HG02981 (cell line): ENCODE data around the gene TTC21B.

Experiments
- ATAC-seq: cut with Tn5 transposase; IDR thresholded peaks from one replicate; pipeline ENCODE4 v1.9.1; 2021; ENCODE audit warnings: mild to moderate bottlenecking, moderate library complexity; ENCODE audit not compliant: unreplicated experiment

Gene TTC21B

GRCh38 chr2:165927353-165927752 is 26.2 kb downstream of the TTC21B start:
- ATAC-seq, result no peak

GRCh38 chr2:165924946-165925345 is 28.6 kb downstream of the TTC21B start:
- no peak for ATAC-seq

- ATAC-seq, result no peak
These were observed 32.8 kb downstream of the TTC21B start for GRCh38 chr2:165920748-165921147.

GRCh38 chr2:165913636-165914035 is 39.9 kb downstream of the TTC21B start:
- ATAC-seq, result no peak

- ATAC-seq, result no peak
These were observed 41.6 kb downstream of the TTC21B start for GRCh38 chr2:165911981-165912380.

GRCh38 chr2:165911231-165911630 is 42.3 kb downstream of the TTC21B start:
- no peak for ATAC-seq

- ATAC-seq, result no peak
These were observed 44.1 kb downstream of the TTC21B start for GRCh38 chr2:165909466-165909865.

- no peak for ATAC-seq
These were observed 47.7 kb downstream of the TTC21B start for GRCh38 chr2:165905854-165906253.

GRCh38 chr2:165905269-165905668 is 48.3 kb downstream of the TTC21B start:
- no peak for ATAC-seq

- ATAC-seq, result no peak
These were observed 49.1 kb downstream of the TTC21B start for GRCh38 chr2:165904432-165904831.

- no peak for ATAC-seq
These were observed 50.2 kb downstream of the TTC21B start for GRCh38 chr2:165903406-165903805.

- ATAC-seq, result no peak
These were observed 50.6 kb downstream of the TTC21B start for GRCh38 chr2:165902934-165903333.

- ATAC-seq, result no peak
These were observed 51.8 kb downstream of the TTC21B start for GRCh38 chr2:165901620-165902298.

GRCh38 chr2:165899311-165899710 is 54.3 kb downstream of the TTC21B start:
- ATAC-seq, result no peak

GRCh38 chr2:165898381-165898780 is 55.2 kb downstream of the TTC21B start:
- no peak for ATAC-seq

GRCh38 chr2:165897726-165898125 is 55.9 kb downstream of the TTC21B start:
- ATAC-seq, result peak; percentile 55

- no peak for ATAC-seq
These were observed 56.5 kb downstream of the TTC21B start for GRCh38 chr2:165897074-165897473.

GRCh38 chr2:165895974-165896373 is 57.6 kb downstream of the TTC21B start:
- peak; percentile 77 for ATAC-seq

GRCh38 chr2:165893556-165893955 is 60.0 kb downstream of the TTC21B start:
- no peak for ATAC-seq

GRCh38 chr2:165892526-165892925 is 61.0 kb downstream of the TTC21B start:
- no peak for ATAC-seq

- no peak for ATAC-seq
These were observed 61.6 kb downstream of the TTC21B start for GRCh38 chr2:165891943-165892342.

GRCh38 chr2:165891345-165891744 is 62.2 kb downstream of the TTC21B start:
- no peak for ATAC-seq

- no peak for ATAC-seq
These were observed 63.8 kb downstream of the TTC21B start for GRCh38 chr2:165889798-165890197.
